H1 (cell line): ENCODE measurements around the gene PHF1. TPM values are rescaled to one million over a fixed set of nuclear protein-coding genes. Genes with fewer than 3 reads are reported as not detected.
A peak's percentile ranks its signal among the peaks of the same experiment; 100 is the strongest.

Experiments
- CTCF ChIA-PET: fragments of 300-600 bp; sonication (Branson Sonifier 250); formaldehyde crosslinking; loops from one replicate; lab custom pipeline; 2021; ENCODE audit not compliant: partially characterized antibody; lab: Charles Lee
- POLR2A ChIA-PET: fragments of 300-600 bp; sonication (Branson Sonifier 250); formaldehyde crosslinking; loops from one replicate; lab custom pipeline; 2021; ENCODE audit warnings: inconsistent platforms; ENCODE audit not compliant: partially characterized antibody; lab: Charles Lee
- DNase-seq, 2 experiments: peaks; one replicate each; pipeline versions ENCODE4 v3.0.0 to v3.0.0-alpha.2; 2010 to 2022; ENCODE audit warnings: low spot score in 2 of 2, low read depth in 1 of 2, mixed read lengths in 1 of 2
- FAIRE-seq: peaks from 2 replicates; lab custom pipeline; 2011; peaks lifted over from hg19 to GRCh38; lab: Jason Lieb, UNC
- H2AFZ ChIP-seq: 2 replicates; pipeline ENCODE4 v1.8.1; 2012; ENCODE audit warnings: low read length, inconsistent platforms
- H2AK5ac ChIP-seq: 2 replicates; pipeline ENCODE4 v1.6.1; 2013; ENCODE audit warnings: low read depth, low read length
- H2BK120ac ChIP-seq: replicated peaks from 2 replicates; pipeline ENCODE3; 2013; ENCODE audit warnings: low read depth, low read length, inconsistent platforms
- H2BK12ac ChIP-seq: 2 replicates; pipeline ENCODE4 v1.6.1; 2013; ENCODE audit warnings: low read depth, low read length
- H2BK15ac ChIP-seq: 2 replicates; pipeline ENCODE4 v1.6.1; 2013; ENCODE audit warnings: low read length
- H2BK20ac ChIP-seq: 2 replicates; pipeline ENCODE4 v1.6.1; 2013; ENCODE audit warnings: low read length
- H2BK5ac ChIP-seq: 2 replicates; pipeline ENCODE4 v1.6.1; 2013; ENCODE audit warnings: low read depth, low read length
- H3K14ac ChIP-seq: 2 replicates; pipeline ENCODE4 v1.6.1; 2013; ENCODE audit warnings: inconsistent platforms; ENCODE audit not compliant: insufficient read length
- H3K18ac ChIP-seq: 2 replicates; pipeline ENCODE4 v1.6.1; 2013; ENCODE audit warnings: low read length; ENCODE audit errors: extremely low read depth
- H3K23ac ChIP-seq: 2 replicates; pipeline ENCODE4 v1.6.1; 2013; ENCODE audit warnings: inconsistent platforms; ENCODE audit not compliant: insufficient read length
- H3K23me2 ChIP-seq: 2 replicates; pipeline ENCODE4 v1.6.1; 2013; ENCODE audit warnings: low read depth, low read length
- H3K27ac ChIP-seq: 2 replicates; pipeline ENCODE4 v1.6.1; 2011; ENCODE audit warnings: low read depth, low read length, inconsistent platforms
- H3K27me3 ChIP-seq, 4 experiments: replicated peaks in 1 of 4; 1 replicate in 1 of 4; 2 replicates in 3 of 4; pipeline versions ENCODE4 v1.6.1 to v1.8.1; 2011 to 2013; ENCODE audit warnings: low read length in 3 of 4, mild to moderate bottlenecking in 3 of 4, inconsistent platforms in 2 of 4, mixed read lengths in 2 of 4, moderate library complexity in 1 of 4; ENCODE audit not compliant: control insufficient read depth in 3 of 4, insufficient read depth in 3 of 4; ENCODE audit errors: extremely low read depth in 1 of 4
- H3K36me3 ChIP-seq, 4 experiments: 2 replicates each; pipeline versions ENCODE4 v1.6.1 to v1.8.1; 2011 to 2013; ENCODE audit warnings: mild to moderate bottlenecking in 4 of 4, low read length in 3 of 4, moderate library complexity in 2 of 4, control low read depth in 1 of 4, inconsistent platforms in 1 of 4; ENCODE audit not compliant: insufficient read depth in 4 of 4, control insufficient read depth in 2 of 4
- H3K4ac ChIP-seq: replicated peaks from 2 replicates; pipeline ENCODE3; 2013; ENCODE audit warnings: low read length, low read depth, mixed read lengths, inconsistent platforms; ENCODE audit not compliant: insufficient read length
- H3K4me1 ChIP-seq, 4 experiments: replicated peaks in 1 of 4; 1 replicate in 1 of 4; 2 replicates in 3 of 4; pipeline versions ENCODE4 v1.6.1 to v1.8.1; 2011 to 2013; ENCODE audit warnings: low read length in 3 of 4, inconsistent platforms in 2 of 4, mixed read lengths in 1 of 4; ENCODE audit not compliant: insufficient read depth in 4 of 4, control insufficient read depth in 3 of 4
- H3K4me2 ChIP-seq, 2 experiments: 2 replicates each; pipeline versions ENCODE4 v1.6.1 to v1.8.1; 2011 to 2013; ENCODE audit warnings: low read depth in 2 of 2, low read length in 2 of 2, control low read depth in 1 of 2, inconsistent platforms in 1 of 2, mild to moderate bottlenecking in 1 of 2; ENCODE audit not compliant: insufficient read depth in 1 of 2
- H3K4me3 ChIP-seq, 4 experiments: fragments of 200-600, 300-600 bp in 1 of 4; sonication (generic), shearing (Covaris generic), sonication (Bioruptor Twin) in 1 of 4; 2 replicates each; pipeline versions ENCODE4 v1.5.1 to v1.8.1; 2011 to 2016; ENCODE audit warnings: low read length in 4 of 4, low read depth in 3 of 4, control low read depth in 2 of 4, inconsistent platforms in 2 of 4, mild to moderate bottlenecking in 2 of 4, mixed read lengths in 1 of 4, moderate library complexity in 1 of 4; ENCODE audit not compliant: insufficient read depth in 2 of 4; ENCODE audit errors: extremely low read depth in 1 of 4
- H3K56ac ChIP-seq: replicated peaks from 2 replicates; pipeline ENCODE3; 2013; ENCODE audit warnings: low read depth, mild to moderate bottlenecking, mixed read lengths, low read length, inconsistent platforms; ENCODE audit not compliant: insufficient read length
- H3K79me1 ChIP-seq: 2 replicates; pipeline ENCODE4 v1.6.1; 2013; ENCODE audit warnings: low read depth, low read length, control low read depth
- H3K79me2 ChIP-seq, 2 experiments: 2 replicates each; pipeline versions ENCODE4 v1.6.1 to v1.8.1; 2012 to 2013; ENCODE audit warnings: low read length in 2 of 2, mild to moderate bottlenecking in 2 of 2, inconsistent platforms in 1 of 2; ENCODE audit not compliant: insufficient read depth in 2 of 2, control insufficient read depth in 1 of 2
- H3K9ac ChIP-seq, 4 experiments: replicated peaks in 1 of 4; 1 replicate in 1 of 4; 2 replicates in 3 of 4; pipeline versions ENCODE4 v1.6.1 to v1.8.1; 2011 to 2013; ENCODE audit warnings: low read depth in 3 of 4, low read length in 3 of 4, control low read depth in 2 of 4, mild to moderate bottlenecking in 2 of 4, moderate library complexity in 2 of 4, inconsistent platforms in 1 of 4; ENCODE audit errors: extremely low read depth in 1 of 4
- H3K9me3 ChIP-seq, 2 experiments: 2 replicates each; pipeline versions ENCODE4 v1.6.1 to v1.8.1; 2012 to 2013; ENCODE audit warnings: mild to moderate bottlenecking in 2 of 2, moderate library complexity in 2 of 2, control low read depth in 1 of 2, inconsistent platforms in 1 of 2, low read depth in 1 of 2, low read length in 1 of 2, mixed read lengths in 1 of 2; ENCODE audit not compliant: insufficient read depth in 2 of 2
- H4K20me1 ChIP-seq, 2 experiments: replicated peaks in 1 of 2; 2 replicates each; pipeline versions ENCODE3 to v1.8.1; 2011 to 2013; ENCODE audit warnings: inconsistent platforms in 2 of 2, low read length in 2 of 2, mild to moderate bottlenecking in 1 of 2; ENCODE audit not compliant: insufficient read depth in 2 of 2, control insufficient read depth in 1 of 2
- H4K5ac ChIP-seq: 2 replicates; pipeline ENCODE4 v1.6.1; 2013; ENCODE audit warnings: low read length, low read depth, mixed read lengths, inconsistent platforms; ENCODE audit not compliant: insufficient read length
- H4K8ac ChIP-seq: 2 replicates; pipeline ENCODE4 v1.8.0; 2013; ENCODE audit warnings: mild to moderate bottlenecking, moderate library complexity, low read length, inconsistent platforms; ENCODE audit not compliant: insufficient read depth; ENCODE audit errors: extremely low read depth
- H4K91ac ChIP-seq: replicated peaks from 2 replicates; pipeline ENCODE3; 2013; ENCODE audit warnings: low read length, mixed read lengths, inconsistent platforms; ENCODE audit not compliant: insufficient read length
- ASH2L ChIP-seq: fragments of 200-600, 300-600 bp; sonication (generic); IDR thresholded peaks from one replicate; pipeline ENCODE4 v1.7.1; 2017; ENCODE audit warnings: low read length
- CHD2 ChIP-seq: IDR thresholded peaks from 2 replicates; pipeline ENCODE4 v1.6.1; 2012; ENCODE audit warnings: low read length, improper control_type of control experiment
- CREB1 ChIP-seq: IDR thresholded peaks from 2 replicates; pipeline ENCODE4 v1.6.1; 2012; ENCODE audit warnings: inconsistent platforms
- FOSL1 ChIP-seq: IDR thresholded peaks from 2 replicates; pipeline ENCODE4 v1.6.1; 2011; ENCODE audit warnings: mild to moderate bottlenecking, low read depth, low read length, moderate library complexity; ENCODE audit not compliant: insufficient read depth
- KDM1A ChIP-seq: fragments of 200-600, 300-600 bp; sonication (generic); IDR thresholded peaks from 2 replicates; pipeline ENCODE4 v1.7.1; 2016; ENCODE audit warnings: mild to moderate bottlenecking, low read length, borderline replicate concordance
- MAFK ChIP-seq: IDR thresholded peaks from 2 replicates; pipeline ENCODE4 v1.6.1; 2012; ENCODE audit warnings: low read depth, mild to moderate bottlenecking, improper control_type of control experiment, low read length
- SUZ12 ChIP-seq: fragments of 200-600 bp; sonication (generic); IDR thresholded peaks from 2 replicates; pipeline ENCODE4 v1.6.1; 2012; ENCODE audit warnings: mild to moderate bottlenecking, inconsistent platforms, low read length, moderate library complexity, mixed read lengths
- TAF7 ChIP-seq: optimal IDR thresholded peaks from 2 replicates; pipeline ENCODE3; 2011; ENCODE audit warnings: low read depth, mild to moderate bottlenecking, inconsistent platforms, low read length, moderate library complexity, borderline replicate concordance
- TBP ChIP-seq: IDR thresholded peaks from 2 replicates; pipeline ENCODE4 v1.6.1; 2011; ENCODE audit warnings: low read depth, low read length, improper control_type of control experiment
- TEAD4 ChIP-seq: IDR thresholded peaks from 2 replicates; pipeline ENCODE4 v1.6.1; 2012; ENCODE audit warnings: low read depth, low read length, inconsistent platforms, mixed read lengths
- YY1 ChIP-seq: IDR thresholded peaks from 2 replicates; pipeline ENCODE4 v1.6.1; 2011; ENCODE audit warnings: low read depth, mild to moderate bottlenecking, low read length
- WGBS, 2 experiments: shearing (Covaris generic) in 1 of 2; methylation state at CpG; one replicate each; pipeline versions ENCODE4 v1.1.6 to v1.1.7; 2013 to 2015; ENCODE audit warnings: low lambda C conversion rate in 2 of 2, mixed read lengths in 2 of 2, inconsistent platforms in 1 of 2, low coverage in 1 of 2, missing lambda C conversion rate in 1 of 2; ENCODE audit not compliant: insufficient replicate concordance in 2 of 2, insufficient coverage in 1 of 2, insufficient read length in 1 of 2; ENCODE audit errors: extremely low coverage in 1 of 2, missing lambda C conversion rate in 1 of 2; 5-methylcytosine and 5-hydroxymethylcytosine counted together
- polyA plus RNA-seq, 7 experiments: library from polyadenylated mRNA; depleted of rRNA in 3 of 7; stranded (reverse) in 5 of 7; unstranded in 2 of 7; fragments of >200 nt in 5 of 7; fragments of 200-250 nt in 2 of 7; gene quantifications; 1 replicate in 5 of 7; 2 replicates in 1 of 7; 4 replicates in 1 of 7; pipeline versions ENCODE4 v1.2.1 to v1.2.3, GENCODE V29; 2011 to 2013; ENCODE audit warnings: missing spikeins in 2 of 7, mixed read lengths in 2 of 7
- total RNA-seq: library from RNA; stranded (reverse); fragmentation: NEBNext Ultra II Directional; extraction: Animal tissue kit (Norgen Biotek cat#: 25700); gene quantifications from 2 replicates; pipeline ENCODE4 v1.2.1, GENCODE V29; 2021
- TF ChIP-seq, protein P1 (sequence below): IDR thresholded peaks from 2 replicates; pipeline ENCODE4 v1.6.1; 2012; ENCODE audit warnings: inconsistent platforms
- TF ChIP-seq, protein P2 (sequence below): IDR thresholded peaks from 2 replicates; pipeline ENCODE4 v1.6.1; 2011; ENCODE audit warnings: low read length, improper control_type of control experiment

PHF1 gene
- total and polyA plus RNA-seq, 2 of the 8 experiments (the other 6 are each of a cell fraction or from before 2014, with no cell fraction given), result 47.3 to 78.6 TPM

DNA sequence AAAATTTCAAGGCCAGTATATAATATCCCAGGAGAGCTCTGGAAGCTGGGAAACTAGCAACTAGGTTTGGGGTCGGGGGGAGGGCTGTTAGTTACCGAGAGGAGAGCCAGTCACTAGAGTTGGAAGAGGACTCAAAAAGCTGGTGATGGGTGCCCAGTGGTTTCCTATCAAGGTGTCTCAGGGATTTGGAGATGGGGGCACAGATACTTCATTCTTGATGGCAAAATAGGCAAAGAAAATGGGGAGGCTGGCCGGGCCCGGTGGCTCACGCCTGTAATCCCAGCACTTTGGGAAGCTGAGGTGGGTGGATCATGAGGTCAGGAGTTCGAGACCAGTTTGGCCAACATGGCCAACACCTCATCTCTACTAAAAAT lies 805 bp downstream of the PHF1 start:
- no peak for FAIRE-seq
- TF ChIP-seq KDM1A (no peak), TEAD4 (no peak), TBP (no peak), SUZ12 (no peak), ASH2L (no peak), MAFK (no peak), FOSL1 (no peak), TAF7 (no peak), CHD2 (no peak), YY1 (no peak), CREB1 (no peak)
- TF ChIP-seq, protein P1, sequence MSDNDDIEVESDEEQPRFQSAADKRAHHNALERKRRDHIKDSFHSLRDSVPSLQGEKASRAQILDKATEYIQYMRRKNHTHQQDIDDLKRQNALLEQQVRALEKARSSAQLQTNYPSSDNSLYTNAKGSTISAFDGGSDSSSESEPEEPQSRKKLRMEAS, result no peak
- TF ChIP-seq, protein P2, sequence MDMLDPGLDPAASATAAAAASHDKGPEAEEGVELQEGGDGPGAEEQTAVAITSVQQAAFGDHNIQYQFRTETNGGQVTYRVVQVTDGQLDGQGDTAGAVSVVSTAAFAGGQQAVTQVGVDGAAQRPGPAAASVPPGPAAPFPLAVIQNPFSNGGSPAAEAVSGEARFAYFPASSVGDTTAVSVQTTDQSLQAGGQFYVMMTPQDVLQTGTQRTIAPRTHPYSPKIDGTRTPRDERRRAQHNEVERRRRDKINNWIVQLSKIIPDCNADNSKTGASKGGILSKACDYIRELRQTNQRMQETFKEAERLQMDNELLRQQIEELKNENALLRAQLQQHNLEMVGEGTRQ, result no peak

More for the DNA sequence above, 805 bp downstream of the PHF1 start:
- H4K8ac ChIP-seq, result no peak overlapping the region
- H2BK5ac ChIP-seq, result no peak overlapping the region
- H3K9me3 ChIP-seq, result no peaks in the 10 kb centered on the region
- no peak overlapping the region for H2AFZ ChIP-seq
- H3K79me1 ChIP-seq, result peaks cover 9% of the 10 kb centered on the region; the same call in 1 of the 2 replicates
- H2BK15ac ChIP-seq, result no peak overlapping the region
- H3K14ac ChIP-seq, result no peak overlapping the region
- no peak overlapping the region for H3K4ac ChIP-seq
- ChIA-PET CTCF (interaction anchor here (0.9 to 1.7 kb wide), 2 partner anchors 11 to 13 kb away, joined by 3 to 8 read pairs; no protein-coding TSS in a partner anchor), POLR2A (interaction anchor here (1.0 to 3.6 kb wide), 6 partner anchors 11 to 434 kb away, joined by 3 to 24 read pairs (median 8); no protein-coding TSS in a partner anchor)
- H4K91ac ChIP-seq, result no peak overlapping the region
- H3K27ac ChIP-seq, result no peak overlapping the region
- DNase-seq, result no peak
- H3K4me2 ChIP-seq, result peak overlapping the region; percentile 60 to 81
- H3K27me3 ChIP-seq, result no peaks in the 10 kb centered on the region
- H3K36me3 ChIP-seq, result peaks cover 9 to 53% (median 33%) of the 10 kb centered on the region in 4 experiments; a peak in 7 of 8 replicates
- H3K23ac ChIP-seq, result no peak overlapping the region
- no peak overlapping the region for H4K5ac ChIP-seq
- no peak overlapping the region for H2BK20ac ChIP-seq
- no peak overlapping the region for H2BK120ac ChIP-seq
- 75% methylated on average over 6 of the region's 6 CpGs; no CpG with 5 or more reads in 1 of the 2 experiments for WGBS, 2 experiments
- H3K9ac ChIP-seq, result peak overlapping the region in 2 of 4 experiments; percentile 30 to 42; a peak in 1 of 7 replicates
- peaks cover 0 to 18% (median 8%) of the 10 kb centered on the region in 4 experiments; a peak in 6 of 7 replicates for H3K4me1 ChIP-seq
- peak overlapping the region; percentile 48 to 87 (median 70) for H3K4me3 ChIP-seq
- H3K18ac ChIP-seq, result no peak overlapping the region
- no peak overlapping the region for H2BK12ac ChIP-seq
- H3K79me2 ChIP-seq, result peaks cover 3 to 26% of the 10 kb centered on the region in 2 experiments
- H4K20me1 ChIP-seq, result peaks cover 4 to 13% of the 10 kb centered on the region in 2 experiments
- H3K56ac ChIP-seq, result no peak overlapping the region
- H2AK5ac ChIP-seq, result no peak overlapping the region
- H3K23me2 ChIP-seq, result peaks cover 6% of the 10 kb centered on the region; the same call in 1 of the 2 replicates
